Chondrocyte (in vitro differentiated cells): ENCODE data around the gene DLG2. TPM values are rescaled to one million over a fixed set of nuclear protein-coding genes. Genes with fewer than 3 reads are reported as not detected.

ENCODE experiments used
- DNase-seq: peaks from one replicate; pipeline ENCODE4 v3.0.0; 2021; ENCODE audit warnings: mixed read lengths, low spot score
- H3K27ac Mint-ChIP-seq: one replicate; pipeline ENCODE4 v1.8.0; 2021; ENCODE audit warnings: mild to moderate bottlenecking, moderate library complexity, mixed read lengths; ENCODE audit not compliant: unreplicated experiment
- H3K27me3 Mint-ChIP-seq: 2 replicates; pipeline ENCODE4 v1.8.0; 2021; ENCODE audit warnings: low read depth, mixed read lengths
- H3K36me3 Mint-ChIP-seq: 2 replicates; pipeline ENCODE4 v1.8.0; 2021; ENCODE audit warnings: low read depth, mixed read lengths
- H3K4me1 Mint-ChIP-seq: 2 replicates; pipeline ENCODE4 v1.8.0; 2021; ENCODE audit warnings: low read depth, mild to moderate bottlenecking, mixed read lengths
- H3K4me3 Mint-ChIP-seq: one replicate; pipeline ENCODE4 v1.8.0; 2021; ENCODE audit warnings: mild to moderate bottlenecking, moderate library complexity, mixed read lengths; ENCODE audit not compliant: unreplicated experiment
- H3K9me3 Mint-ChIP-seq: 2 replicates; pipeline ENCODE4 v1.8.0; 2021; ENCODE audit warnings: low read depth, mixed read lengths
- total RNA-seq: library from RNA; stranded (reverse); gene quantifications from 3 replicates; pipeline ENCODE4 v1.2.1, GENCODE V29; 2021
- TF ChIP-seq, protein P1 (sequence below): fragments of 200-600 bp; sonication (generic); IDR thresholded peaks from 2 replicates; pipeline ENCODE4 v1.5.0; 2021; ENCODE audit warnings: antibody characterized with exemption, mild to moderate bottlenecking, moderate library complexity

DLG2 gene
- total RNA-seq, 1 donor from 2014 or later = 1.3 TPM

DNA sequence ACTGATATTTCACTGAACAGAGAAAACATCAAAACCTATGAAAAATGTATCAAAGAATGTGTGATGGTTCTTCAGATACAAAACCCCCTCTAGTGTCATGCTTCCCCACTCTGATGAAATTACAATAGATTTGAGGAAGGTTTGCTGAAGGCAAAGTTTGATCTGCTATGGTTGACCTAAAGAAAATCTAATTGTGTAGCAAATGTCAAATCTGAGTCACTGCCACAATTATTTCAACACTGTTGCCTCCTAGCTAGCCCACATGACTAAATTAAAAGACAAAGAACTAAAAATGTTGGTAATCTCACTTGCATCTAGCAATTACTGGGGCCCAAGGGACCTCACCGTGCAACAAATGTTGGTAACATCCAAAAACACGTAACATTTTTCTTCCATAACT, 728.0 kb downstream of the DLG2 start:
- Mint-ChIP-seq H3K27me3 (peaks cover 14% of the 10 kb centered on the region), H3K27ac (no peak overlapping the region), H3K36me3 (no peaks in the 10 kb centered on the region), H3K4me1 (no peaks in the 10 kb centered on the region), H3K9me3 (no peaks in the 10 kb centered on the region), H3K4me3 (no peak overlapping the region)
- TF ChIP-seq, protein P1, sequence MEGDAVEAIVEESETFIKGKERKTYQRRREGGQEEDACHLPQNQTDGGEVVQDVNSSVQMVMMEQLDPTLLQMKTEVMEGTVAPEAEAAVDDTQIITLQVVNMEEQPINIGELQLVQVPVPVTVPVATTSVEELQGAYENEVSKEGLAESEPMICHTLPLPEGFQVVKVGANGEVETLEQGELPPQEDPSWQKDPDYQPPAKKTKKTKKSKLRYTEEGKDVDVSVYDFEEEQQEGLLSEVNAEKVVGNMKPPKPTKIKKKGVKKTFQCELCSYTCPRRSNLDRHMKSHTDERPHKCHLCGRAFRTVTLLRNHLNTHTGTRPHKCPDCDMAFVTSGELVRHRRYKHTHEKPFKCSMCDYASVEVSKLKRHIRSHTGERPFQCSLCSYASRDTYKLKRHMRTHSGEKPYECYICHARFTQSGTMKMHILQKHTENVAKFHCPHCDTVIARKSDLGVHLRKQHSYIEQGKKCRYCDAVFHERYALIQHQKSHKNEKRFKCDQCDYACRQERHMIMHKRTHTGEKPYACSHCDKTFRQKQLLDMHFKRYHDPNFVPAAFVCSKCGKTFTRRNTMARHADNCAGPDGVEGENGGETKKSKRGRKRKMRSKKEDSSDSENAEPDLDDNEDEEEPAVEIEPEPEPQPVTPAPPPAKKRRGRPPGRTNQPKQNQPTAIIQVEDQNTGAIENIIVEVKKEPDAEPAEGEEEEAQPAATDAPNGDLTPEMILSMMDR = no peak
- no peak for DNase-seq

DNA sequence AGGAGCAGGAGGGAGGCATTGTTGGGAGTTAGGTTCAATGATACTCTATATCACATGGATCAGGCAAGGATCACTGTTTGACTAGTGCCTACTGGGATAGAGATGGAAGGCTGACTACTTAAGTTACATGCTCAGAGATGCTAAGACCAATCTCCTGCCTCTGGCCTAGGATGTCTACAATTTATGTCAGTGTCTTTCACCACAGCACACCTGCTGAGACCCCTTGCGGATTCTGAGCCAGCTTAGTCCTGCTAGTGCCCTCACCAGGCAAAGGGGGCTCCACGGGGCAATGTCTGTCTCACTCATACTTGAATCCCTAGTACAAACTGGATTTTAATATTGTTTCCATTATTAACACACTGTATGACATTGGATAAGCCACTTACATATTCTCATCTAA, 732.5 kb downstream of the DLG2 start:
- TF ChIP-seq, protein P1 = no peak
- H3K4me1 Mint-ChIP-seq = no peaks in the 10 kb centered on the region
- H3K4me3 Mint-ChIP-seq = no peak overlapping the region
- no peaks in the 10 kb centered on the region for H3K9me3 Mint-ChIP-seq
- no peaks in the 10 kb centered on the region for H3K36me3 Mint-ChIP-seq
- no peak for DNase-seq
- H3K27me3 Mint-ChIP-seq = peaks cover 12% of the 10 kb centered on the region
- no peak overlapping the region for H3K27ac Mint-ChIP-seq

DNA sequence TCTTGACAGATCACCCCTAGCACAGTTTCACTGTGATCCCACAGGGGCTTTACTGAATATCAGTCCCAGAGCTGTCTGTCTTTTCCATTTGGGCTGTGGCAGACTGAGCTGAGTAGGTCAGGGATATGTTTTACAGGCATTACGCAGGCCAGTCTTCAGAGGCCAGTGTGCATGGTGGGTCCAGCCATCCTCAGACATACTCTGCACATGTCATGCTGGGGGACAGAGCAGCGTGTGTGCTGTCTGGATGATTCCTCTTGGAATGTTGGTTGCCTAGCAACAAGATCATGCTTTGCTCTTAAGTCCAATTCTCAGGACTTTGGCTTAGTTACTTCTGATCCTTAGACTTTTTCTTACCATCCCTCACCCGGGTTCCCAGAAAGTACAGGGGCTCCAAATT, 736.5 kb downstream of the DLG2 start:
- Mint-ChIP-seq H3K9me3 (no peaks in the 10 kb centered on the region), H3K27me3 (peaks cover 7% of the 10 kb centered on the region), H3K4me1 (no peaks in the 10 kb centered on the region), H3K27ac (no peak overlapping the region), H3K36me3 (no peaks in the 10 kb centered on the region), H3K4me3 (no peak overlapping the region)
- TF ChIP-seq, protein P1 = no peak
- no peak for DNase-seq

DNA sequence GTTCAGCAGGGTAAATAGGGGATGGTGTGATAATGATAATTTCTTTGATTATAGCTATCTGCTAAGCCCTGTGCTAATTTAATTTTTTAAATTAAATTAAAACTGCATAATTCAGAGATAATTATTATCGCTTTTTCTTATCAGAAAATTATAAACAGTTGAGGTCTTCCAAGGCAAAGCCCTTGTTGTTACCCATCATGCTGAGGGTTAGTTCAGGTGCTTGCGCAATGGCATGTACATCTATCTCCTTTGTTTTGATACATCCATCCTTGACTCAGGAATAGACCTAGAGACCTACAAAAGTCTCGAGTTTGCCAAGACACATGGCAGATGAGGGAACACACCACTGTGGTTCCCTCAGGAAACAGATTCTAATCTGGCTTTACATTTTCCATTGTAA, 737.6 kb downstream of the DLG2 start:
- Mint-ChIP-seq H3K4me3 (no peak overlapping the region), H3K9me3 (no peaks in the 10 kb centered on the region), H3K27ac (no peak overlapping the region), H3K4me1 (no peaks in the 10 kb centered on the region), H3K27me3 (peaks cover 7% of the 10 kb centered on the region), H3K36me3 (no peaks in the 10 kb centered on the region)
- DNase-seq = no peak
- TF ChIP-seq, protein P1 = no peak

DNA sequence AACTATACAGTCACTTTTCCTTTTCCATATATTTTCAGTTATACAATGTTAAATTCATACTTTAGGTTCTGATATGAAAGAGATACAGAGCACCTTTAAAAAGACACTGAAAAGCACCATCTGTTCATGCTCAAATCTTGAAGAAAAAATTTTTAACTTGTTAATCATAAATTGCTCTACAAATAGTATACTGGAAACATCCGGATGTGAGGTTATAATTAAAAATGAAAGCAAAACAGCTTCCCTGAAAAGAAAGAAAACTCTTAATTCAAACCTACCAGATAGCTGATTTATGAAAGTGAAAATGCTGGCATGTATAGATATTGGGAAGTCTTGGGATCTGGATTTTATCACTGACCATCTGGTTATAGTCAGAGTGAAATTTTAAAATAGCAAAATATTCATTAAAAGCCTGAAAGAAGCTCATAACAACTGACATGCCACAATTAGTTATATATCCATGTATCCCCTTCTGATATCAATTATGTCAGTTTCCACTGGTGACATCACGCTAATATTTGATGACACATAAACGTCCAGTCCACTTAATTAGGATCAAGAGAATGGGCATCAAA, 740.0 kb downstream of the DLG2 start:
- TF ChIP-seq, protein P1 = no peak
- H3K27ac Mint-ChIP-seq = no peak overlapping the region
- H3K4me3 Mint-ChIP-seq = no peak overlapping the region
- no peaks in the 10 kb centered on the region for H3K9me3 Mint-ChIP-seq
- DNase-seq = no peak
- H3K27me3 Mint-ChIP-seq = no peaks in the 10 kb centered on the region
- no peaks in the 10 kb centered on the region for H3K36me3 Mint-ChIP-seq
- H3K4me1 Mint-ChIP-seq = no peaks in the 10 kb centered on the region
